Mucosa of stomach (tissue), 1 donor: ENCODE measurements around the gene MAD2L1.
A peak's percentile ranks its signal among the peaks of the same experiment; 100 is the strongest.

Experiments
- H3K27me3 ChIP-seq: one replicate; pipeline ENCODE4 v1.7.0; 2013; ENCODE audit warnings: mild to moderate bottlenecking, low read length; ENCODE audit not compliant: control insufficient read depth, insufficient read depth
- H3K36me3 ChIP-seq: one replicate; pipeline ENCODE4 v1.7.0; 2013; ENCODE audit warnings: low read length; ENCODE audit not compliant: control insufficient read depth, insufficient read depth
- H3K4me1 ChIP-seq: one replicate; pipeline ENCODE4 v1.7.0; 2013; ENCODE audit warnings: mild to moderate bottlenecking, low read length; ENCODE audit not compliant: control insufficient read depth, insufficient read depth
- H3K4me3 ChIP-seq: one replicate; pipeline ENCODE4 v1.7.0; 2013; ENCODE audit warnings: low read length
- H3K9ac ChIP-seq: one replicate; pipeline ENCODE4 v1.7.0; 2013; ENCODE audit warnings: mild to moderate bottlenecking, low read length, moderate library complexity
- H3K9me3 ChIP-seq: one replicate; pipeline ENCODE4 v1.7.0; 2013; ENCODE audit warnings: mild to moderate bottlenecking, low read length, moderate library complexity; ENCODE audit not compliant: control insufficient read depth
- donor health status: Pancreatic carcinoma.

MAD2L1 gene

GRCh38 chr4:120055795-120056194 lies 10.9 kb downstream of the MAD2L1 start:
- Histone ChIP-seq H3K4me1 (no peaks in the 10 kb centered on the region), H3K36me3 (no peaks in the 10 kb centered on the region), H3K9me3 (no peaks in the 10 kb centered on the region), H3K9ac (no peak overlapping the region), H3K4me3 (no peak overlapping the region), H3K27me3 (no peaks in the 10 kb centered on the region)

GRCh38 chr4:120055162-120055561 lies 11.5 kb downstream of the MAD2L1 start:
- Histone ChIP-seq H3K4me1 (no peaks in the 10 kb centered on the region), H3K4me3 (no peak overlapping the region), H3K36me3 (no peaks in the 10 kb centered on the region), H3K9ac (no peak overlapping the region), H3K27me3 (no peaks in the 10 kb centered on the region), H3K9me3 (no peaks in the 10 kb centered on the region)

- no peaks in the 10 kb centered on the region for H3K9me3 ChIP-seq
These were observed 12.7 kb downstream of the MAD2L1 start for GRCh38 chr4:120053911-120054310.

GRCh38 chr4:120052856-120053255 lies 13.8 kb downstream of the MAD2L1 start:
- H3K4me3 ChIP-seq = no peak overlapping the region
- H3K9ac ChIP-seq = no peak overlapping the region
- H3K9me3 ChIP-seq = no peaks in the 10 kb centered on the region
- H3K36me3 ChIP-seq = no peaks in the 10 kb centered on the region
- H3K27me3 ChIP-seq = no peaks in the 10 kb centered on the region
- no peaks in the 10 kb centered on the region for H3K4me1 ChIP-seq

More at GRCh38 chr4:120053911-120054310, 12.7 kb downstream of the MAD2L1 start:
- no peak overlapping the region for H3K9ac ChIP-seq
- no peak overlapping the region for H3K4me3 ChIP-seq
- H3K27me3 ChIP-seq = no peaks in the 10 kb centered on the region
- no peaks in the 10 kb centered on the region for H3K4me1 ChIP-seq
- H3K36me3 ChIP-seq = no peaks in the 10 kb centered on the region

- H3K36me3 ChIP-seq = no peaks in the 10 kb centered on the region
- H3K9me3 ChIP-seq = no peaks in the 10 kb centered on the region
- H3K4me3 ChIP-seq = no peak overlapping the region
- H3K9ac ChIP-seq = no peak overlapping the region
- no peaks in the 10 kb centered on the region for H3K4me1 ChIP-seq
- H3K27me3 ChIP-seq = no peaks in the 10 kb centered on the region
These were observed 15.4 kb downstream of the MAD2L1 start for GRCh38 chr4:120051253-120051652.

GRCh38 chr4:120049732-120050494 lies 16.7 kb downstream of the MAD2L1 start:
- Histone ChIP-seq H3K9me3 (no peaks in the 10 kb centered on the region), H3K27me3 (no peaks in the 10 kb centered on the region), H3K36me3 (no peaks in the 10 kb centered on the region), H3K4me1 (no peaks in the 10 kb centered on the region), H3K9ac (peak overlapping the region; percentile 6), H3K4me3 (no peak overlapping the region)

- Histone ChIP-seq H3K27me3 (no peaks in the 10 kb centered on the region), H3K4me1 (no peaks in the 10 kb centered on the region), H3K9me3 (no peaks in the 10 kb centered on the region), H3K4me3 (no peak overlapping the region), H3K36me3 (no peaks in the 10 kb centered on the region), H3K9ac (no peak overlapping the region)
These were observed 22.8 kb downstream of the MAD2L1 start for GRCh38 chr4:120043828-120044227.

- Histone ChIP-seq H3K9me3 (no peaks in the 10 kb centered on the region), H3K36me3 (no peaks in the 10 kb centered on the region), H3K27me3 (no peaks in the 10 kb centered on the region), H3K4me3 (no peak overlapping the region), H3K9ac (no peak overlapping the region), H3K4me1 (no peaks in the 10 kb centered on the region)
These were observed 29.2 kb downstream of the MAD2L1 start for GRCh38 chr4:120037411-120037810.

GRCh38 chr4:120034913-120035312 lies 31.7 kb downstream of the MAD2L1 start:
- H3K36me3 ChIP-seq = no peaks in the 10 kb centered on the region
- no peak overlapping the region for H3K9ac ChIP-seq
- no peaks in the 10 kb centered on the region for H3K4me1 ChIP-seq
- H3K9me3 ChIP-seq = no peaks in the 10 kb centered on the region
- no peak overlapping the region for H3K4me3 ChIP-seq
- no peaks in the 10 kb centered on the region for H3K27me3 ChIP-seq

GRCh38 chr4:120026853-120027252 lies 39.8 kb downstream of the MAD2L1 start:
- Histone ChIP-seq H3K9me3 (no peaks in the 10 kb centered on the region), H3K9ac (no peak overlapping the region), H3K27me3 (no peaks in the 10 kb centered on the region), H3K4me1 (no peaks in the 10 kb centered on the region), H3K4me3 (no peak overlapping the region), H3K36me3 (no peaks in the 10 kb centered on the region)

- H3K4me3 ChIP-seq = no peak overlapping the region
- H3K4me1 ChIP-seq = no peaks in the 10 kb centered on the region
- H3K9ac ChIP-seq = no peak overlapping the region
- no peaks in the 10 kb centered on the region for H3K9me3 ChIP-seq
- no peaks in the 10 kb centered on the region for H3K36me3 ChIP-seq
- H3K27me3 ChIP-seq = no peaks in the 10 kb centered on the region
These were observed 41.1 kb downstream of the MAD2L1 start for GRCh38 chr4:120025516-120025915.

- Histone ChIP-seq H3K27me3 (no peaks in the 10 kb centered on the region), H3K36me3 (no peaks in the 10 kb centered on the region), H3K4me1 (no peaks in the 10 kb centered on the region), H3K9ac (no peak overlapping the region), H3K9me3 (no peaks in the 10 kb centered on the region), H3K4me3 (no peak overlapping the region)
These were observed 47.9 kb downstream of the MAD2L1 start for GRCh38 chr4:120018786-120019185.
